Measurements from ENCODE around the gene TMCC1.

The TMCC1 gene

DNA sequence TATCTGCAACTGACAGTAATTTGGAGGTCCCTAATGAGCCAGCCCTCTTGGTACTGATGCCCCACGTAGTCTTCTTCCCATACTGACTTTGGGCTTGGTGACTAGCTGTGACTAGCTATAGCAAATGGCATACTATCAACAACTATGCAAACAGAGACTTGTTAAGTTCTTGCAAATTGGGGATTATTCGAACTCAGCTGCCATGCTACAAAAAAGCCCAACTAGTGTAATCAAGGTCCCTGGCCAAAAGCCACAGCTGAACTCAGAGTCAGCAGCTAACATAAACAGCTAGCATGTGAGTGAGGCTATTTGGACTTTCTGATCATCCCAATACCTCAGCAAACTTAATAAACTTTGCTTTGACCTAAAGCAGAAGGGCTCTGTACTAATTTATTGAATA lies 165.8 kb downstream of the TMCC1 start:
- no peak overlapping the region for H2BK15ac ChIP-seq (ENCODE audit: low read depth, poor library complexity, severe bottlenecking)
- no peak overlapping the region for H3K23ac ChIP-seq (ENCODE audit: low read length in 2 of 2)
- no peaks in the 10 kb centered on the region for H3K9me3 ChIP-seq (ENCODE audit: control insufficient read depth, low read length)
- H2BK5ac ChIP-seq (ENCODE audit: low read depth, low read length, poor library complexity, severe bottlenecking): no peak overlapping the region
- no peak overlapping the region for H3K27ac ChIP-seq (ENCODE audit: low read length, poor library complexity, severe bottlenecking)
- H2AFZ ChIP-seq (ENCODE audit: low read depth, low read length): no peak overlapping the region
- H2BK120ac ChIP-seq (ENCODE audit: low read depth, low read length): no peak overlapping the region
- H3K4me2 ChIP-seq (ENCODE audit: low read length, poor library complexity, severe bottlenecking): no peak overlapping the region
- H3K18ac ChIP-seq (ENCODE audit: low read depth in 1 of 2, low read length in 2 of 2): no peak overlapping the region
- H3K27me3 ChIP-seq (ENCODE audit: control insufficient read depth in 1 of 2, insufficient read depth in 1 of 2, low read length in 2 of 2): no peaks in the 10 kb centered on the region
- no peak overlapping the region for H4K91ac ChIP-seq (ENCODE audit: low read length)
- no peaks in the 10 kb centered on the region for H3K36me3 ChIP-seq (ENCODE audit: control insufficient read depth in 1 of 2, insufficient read depth in 2 of 2, low read depth in 1 of 2, low read length in 2 of 2)
- no peak overlapping the region for H3K14ac ChIP-seq (ENCODE audit: low read length in 2 of 2)
- H4K8ac ChIP-seq (ENCODE audit: low read length): no peak overlapping the region
- no peak overlapping the region for H3K4me3 ChIP-seq (ENCODE audit: insufficient read depth in 1 of 2, low read depth in 1 of 2, low read length in 2 of 2)
- no peak overlapping the region for H3K9ac ChIP-seq (ENCODE audit: low read length)
- no peak overlapping the region for H2AK5ac ChIP-seq (ENCODE audit: low read length, severe bottlenecking)
- 38% methylated on average over 2 of the region's 2 CpGs for WGBS
- H3K4ac ChIP-seq (ENCODE audit: low read depth in 1 of 2, low read length in 2 of 2): no peak overlapping the region
- no peak overlapping the region for H2BK12ac ChIP-seq (ENCODE audit: low read length in 2 of 2)
- DNase-seq: peak; percentile 58
- H3K79me1 ChIP-seq (replicated peaks; ENCODE audit: low read length, poor library complexity, severe bottlenecking): peaks cover 16% of the 10 kb centered on the region
- H3K4me1 ChIP-seq (ENCODE audit: control insufficient read depth, insufficient read depth, low read depth, low read length): no peaks in the 10 kb centered on the region

DNA sequence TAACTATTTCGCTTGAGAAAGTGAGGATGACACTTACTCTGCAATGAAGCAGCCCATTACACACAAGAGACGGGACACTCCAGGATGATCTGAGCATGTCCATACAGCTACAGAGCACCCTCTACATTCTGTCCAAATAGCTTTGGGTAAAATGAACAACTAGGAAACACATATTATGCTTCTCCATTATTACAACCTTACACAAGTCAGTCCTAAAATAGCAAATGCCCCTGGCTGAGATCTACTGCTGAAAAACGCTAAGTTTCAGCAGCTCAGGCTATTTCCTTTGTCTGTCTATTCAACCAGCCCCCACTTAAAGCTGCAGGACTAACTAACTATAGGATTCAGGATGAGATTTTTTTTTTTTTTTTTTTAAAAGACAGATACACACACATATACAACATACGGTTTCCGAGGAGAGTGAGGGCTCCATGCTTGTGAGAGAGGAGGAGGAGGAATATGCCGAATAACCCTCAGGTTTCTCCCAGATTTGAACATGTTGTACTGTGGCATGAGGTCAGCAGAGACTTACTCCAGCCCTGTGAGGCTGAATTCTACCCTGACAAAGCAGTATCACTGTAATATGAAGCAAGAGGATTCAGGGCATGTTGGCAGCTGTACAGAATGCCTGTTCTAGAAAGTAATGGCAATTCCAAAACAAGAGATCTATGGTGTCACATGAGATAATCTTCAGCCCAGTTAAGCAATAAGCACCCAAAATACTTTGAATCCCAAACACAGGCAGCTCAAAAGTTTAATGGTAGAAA lies 169.8 kb downstream of the TMCC1 start:
- Histone ChIP-seq H2AFZ (ENCODE audit: low read depth, low read length) (no peak overlapping the region), H2AK5ac (ENCODE audit: low read length, severe bottlenecking) (no peak overlapping the region), H3K27ac (ENCODE audit: low read length, poor library complexity, severe bottlenecking) (peak overlapping the region; percentile 5), H3K4me3 (ENCODE audit: insufficient read depth in 1 of 2, low read depth in 1 of 2, low read length in 2 of 2) (peak overlapping the region in 1 of 2 experiments; percentile 58), H4K91ac (ENCODE audit: low read length) (no peak overlapping the region), H3K4ac (ENCODE audit: low read depth in 1 of 2, low read length in 2 of 2) (no peak overlapping the region), H3K14ac (ENCODE audit: low read length in 2 of 2) (no peak overlapping the region), H3K4me2 (ENCODE audit: low read length, poor library complexity, severe bottlenecking) (no peak overlapping the region), H2BK15ac (ENCODE audit: low read depth, poor library complexity, severe bottlenecking) (no peak overlapping the region), H3K27me3 (ENCODE audit: control insufficient read depth in 1 of 2, insufficient read depth in 1 of 2, low read length in 2 of 2) (no peaks in the 10 kb centered on the region), H3K79me1 (replicated peaks; ENCODE audit: low read length, poor library complexity, severe bottlenecking) (peaks cover 30% of the 10 kb centered on the region), H4K8ac (ENCODE audit: low read length) (peak overlapping the region; percentile 60), H3K4me1 (ENCODE audit: control insufficient read depth, insufficient read depth, low read depth, low read length) (peaks cover 2% of the 10 kb centered on the region), H3K9ac (ENCODE audit: low read length) (peak overlapping the region; percentile 86), H2BK12ac (ENCODE audit: low read length in 2 of 2) (no peak overlapping the region), H2BK5ac (ENCODE audit: low read depth, low read length, poor library complexity, severe bottlenecking) (no peak overlapping the region), H3K18ac (ENCODE audit: low read depth in 1 of 2, low read length in 2 of 2) (peak overlapping the region in 1 of 2 experiments; percentile 66), H2BK120ac (ENCODE audit: low read depth, low read length) (no peak overlapping the region), H3K9me3 (ENCODE audit: control insufficient read depth, low read length) (no peaks in the 10 kb centered on the region), H3K36me3 (ENCODE audit: control insufficient read depth in 1 of 2, insufficient read depth in 2 of 2, low read depth in 1 of 2, low read length in 2 of 2) (no peaks in the 10 kb centered on the region), H3K23ac (ENCODE audit: low read length in 2 of 2) (no peak overlapping the region)
- DNase-seq: peak; percentile 69
- WGBS: 82% methylated on average over 5 of the region's 6 CpGs

DNA sequence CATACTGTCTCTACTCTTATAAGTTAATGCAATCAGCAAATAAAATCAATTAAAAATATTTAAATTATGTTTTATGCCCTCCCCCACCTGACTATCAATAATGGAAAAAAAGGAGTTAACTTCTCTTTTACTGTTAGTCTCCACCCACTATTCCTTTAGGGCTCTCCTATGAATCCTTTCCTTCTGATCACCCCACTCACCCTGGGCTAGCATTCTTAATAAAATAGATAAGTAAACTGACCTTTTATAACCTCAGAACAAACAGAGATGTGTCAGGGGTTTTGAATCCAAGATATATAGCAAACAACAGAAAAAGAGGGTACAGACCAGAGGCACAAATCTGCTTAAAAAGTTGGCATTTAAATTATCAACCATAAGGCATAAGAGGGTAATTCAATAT lies 171.0 kb downstream of the TMCC1 start:
- DNase-seq: no peak
- no peak overlapping the region for H2BK12ac ChIP-seq (ENCODE audit: low read length in 2 of 2)
- no peak overlapping the region for H4K91ac ChIP-seq (ENCODE audit: low read length)
- no peak overlapping the region for H2AK5ac ChIP-seq (ENCODE audit: low read length, severe bottlenecking)
- H3K4me1 ChIP-seq (ENCODE audit: control insufficient read depth, insufficient read depth, low read depth, low read length): peaks cover 2% of the 10 kb centered on the region
- H2AFZ ChIP-seq (ENCODE audit: low read depth, low read length): no peak overlapping the region
- H3K9ac ChIP-seq (ENCODE audit: low read length): peak overlapping the region; percentile 86
- no peak overlapping the region for H3K27ac ChIP-seq (ENCODE audit: low read length, poor library complexity, severe bottlenecking)
- H3K79me1 ChIP-seq (replicated peaks; ENCODE audit: low read length, poor library complexity, severe bottlenecking): peaks cover 27% of the 10 kb centered on the region
- H2BK5ac ChIP-seq (ENCODE audit: low read depth, low read length, poor library complexity, severe bottlenecking): no peak overlapping the region
- H3K4ac ChIP-seq (ENCODE audit: low read depth in 1 of 2, low read length in 2 of 2): no peak overlapping the region
- peak overlapping the region in 1 of 2 experiments; percentile 58 for H3K4me3 ChIP-seq (ENCODE audit: insufficient read depth in 1 of 2, low read depth in 1 of 2, low read length in 2 of 2)
- H3K18ac ChIP-seq (ENCODE audit: low read depth in 1 of 2, low read length in 2 of 2): no peak overlapping the region
- no peak overlapping the region for H3K14ac ChIP-seq (ENCODE audit: low read length in 2 of 2)
- no peaks in the 10 kb centered on the region for H3K36me3 ChIP-seq (ENCODE audit: control insufficient read depth in 1 of 2, insufficient read depth in 2 of 2, low read depth in 1 of 2, low read length in 2 of 2)
- no peak overlapping the region for H3K4me2 ChIP-seq (ENCODE audit: low read length, poor library complexity, severe bottlenecking)
- H3K23ac ChIP-seq (ENCODE audit: low read length in 2 of 2): no peak overlapping the region
- H2BK15ac ChIP-seq (ENCODE audit: low read depth, poor library complexity, severe bottlenecking): no peak overlapping the region
- no peak overlapping the region for H2BK120ac ChIP-seq (ENCODE audit: low read depth, low read length)
- no peaks in the 10 kb centered on the region for H3K27me3 ChIP-seq (ENCODE audit: control insufficient read depth in 1 of 2, insufficient read depth in 1 of 2, low read length in 2 of 2)
- no peaks in the 10 kb centered on the region for H3K9me3 ChIP-seq (ENCODE audit: control insufficient read depth, low read length)
- no peak overlapping the region for H4K8ac ChIP-seq (ENCODE audit: low read length)

DNA sequence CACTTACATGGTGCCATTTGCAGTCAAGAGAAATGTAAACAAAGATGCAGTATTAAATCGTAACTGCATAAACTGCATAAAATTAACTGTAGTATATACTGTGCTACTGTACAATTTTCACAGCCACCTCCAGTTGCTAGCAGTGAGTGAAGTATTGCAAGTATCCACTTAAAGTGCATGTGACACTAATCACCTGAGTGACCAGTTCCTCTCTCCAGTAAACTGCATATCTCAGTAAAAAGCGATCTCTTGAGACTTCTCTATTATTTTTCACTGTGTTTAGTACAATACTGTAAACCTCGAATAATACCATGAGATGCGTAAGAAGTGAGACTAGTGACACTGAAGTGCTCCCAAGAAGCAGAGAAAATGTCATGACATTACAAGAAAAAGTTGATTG lies 175.3 kb downstream of the TMCC1 start:
- Histone ChIP-seq H3K9ac (ENCODE audit: low read length) (no peak overlapping the region), H4K8ac (ENCODE audit: low read length) (no peak overlapping the region), H3K4me1 (ENCODE audit: control insufficient read depth, insufficient read depth, low read depth, low read length) (peaks cover 3% of the 10 kb centered on the region), H3K23ac (ENCODE audit: low read length in 2 of 2) (no peak overlapping the region), H3K4me2 (ENCODE audit: low read length, poor library complexity, severe bottlenecking) (no peak overlapping the region), H3K4ac (ENCODE audit: low read depth in 1 of 2, low read length in 2 of 2) (no peak overlapping the region), H3K79me1 (replicated peaks; ENCODE audit: low read length, poor library complexity, severe bottlenecking) (peaks cover 24% of the 10 kb centered on the region), H2BK15ac (ENCODE audit: low read depth, poor library complexity, severe bottlenecking) (no peak overlapping the region), H4K91ac (ENCODE audit: low read length) (no peak overlapping the region), H3K18ac (ENCODE audit: low read depth in 1 of 2, low read length in 2 of 2) (no peak overlapping the region), H2BK12ac (ENCODE audit: low read length in 2 of 2) (no peak overlapping the region), H3K4me3 (ENCODE audit: insufficient read depth in 1 of 2, low read depth in 1 of 2, low read length in 2 of 2) (no peak overlapping the region), H3K14ac (ENCODE audit: low read length in 2 of 2) (no peak overlapping the region), H2AK5ac (ENCODE audit: low read length, severe bottlenecking) (no peak overlapping the region), H3K27ac (ENCODE audit: low read length, poor library complexity, severe bottlenecking) (no peak overlapping the region), H2BK120ac (ENCODE audit: low read depth, low read length) (no peak overlapping the region), H2AFZ (ENCODE audit: low read depth, low read length) (no peak overlapping the region), H3K9me3 (ENCODE audit: control insufficient read depth, low read length) (no peaks in the 10 kb centered on the region), H3K36me3 (ENCODE audit: control insufficient read depth in 1 of 2, insufficient read depth in 2 of 2, low read depth in 1 of 2, low read length in 2 of 2) (no peaks in the 10 kb centered on the region), H3K27me3 (ENCODE audit: control insufficient read depth in 1 of 2, insufficient read depth in 1 of 2, low read length in 2 of 2) (no peaks in the 10 kb centered on the region), H2BK5ac (ENCODE audit: low read depth, low read length, poor library complexity, severe bottlenecking) (no peak overlapping the region)
- 90% methylated on average over 4 of the region's 4 CpGs for WGBS
- DNase-seq: no peak
